Loucy (cell line): Measurements from ENCODE around the gene XRN2.
A peak's percentile ranks its signal among the peaks of the same experiment; 100 is the strongest.

ENCODE experiments used
- H2AFZ ChIP-seq: fragments of 200-600 bp; sonication (generic); 2 replicates; pipeline ENCODE4 v1.6.0; 2016; ENCODE audit warnings: antibody characterized with exemption, mild to moderate bottlenecking, low read length, moderate library complexity
- H3F3A ChIP-seq: fragments of 200-600 bp; 2 replicates; pipeline ENCODE4 v1.6.0; 2016; ENCODE audit warnings: antibody characterized with exemption, low read depth, mild to moderate bottlenecking
- H3K27me3 ChIP-seq: fragments of 200-600 bp; sonication (generic); 2 replicates; pipeline ENCODE4 v1.6.1; 2014; ENCODE audit warnings: low read length, mild to moderate bottlenecking; ENCODE audit not compliant: insufficient read depth, poor library complexity, severe bottlenecking
- H3K36me3 ChIP-seq: fragments of 200-600 bp; sonication (generic); 2 replicates; pipeline ENCODE4 v1.6.1; 2016; ENCODE audit warnings: low read length; ENCODE audit not compliant: insufficient read depth
- H3K4me1 ChIP-seq: fragments of 200-600 bp; sonication (generic); 2 replicates; pipeline ENCODE4 v1.5.1; 2014; ENCODE audit warnings: low read length, mild to moderate bottlenecking; ENCODE audit not compliant: insufficient read depth, poor library complexity, severe bottlenecking
- H3K4me2 ChIP-seq: fragments of 200-600 bp; sonication (generic); 2 replicates; pipeline ENCODE4 v1.6.0; 2014; ENCODE audit warnings: antibody characterized with exemption, low read length, low read depth, mild to moderate bottlenecking; ENCODE audit not compliant: poor library complexity, severe bottlenecking
- H3K4me3 ChIP-seq: fragments of 200-600 bp; sonication (generic); 2 replicates; pipeline ENCODE4 v1.5.1; 2014; ENCODE audit warnings: low read length, mild to moderate bottlenecking, mixed read lengths; ENCODE audit not compliant: poor library complexity, severe bottlenecking
- H3K79me2 ChIP-seq: fragments of 200-600 bp; sonication (generic); 2 replicates; pipeline ENCODE4 v1.6.1; 2014; ENCODE audit warnings: low read length; ENCODE audit not compliant: insufficient read depth
- H3K9ac ChIP-seq: fragments of 200-600 bp; sonication (generic); 2 replicates; pipeline ENCODE4 v1.6.0; 2014; ENCODE audit warnings: mild to moderate bottlenecking, low read depth, low read length, moderate library complexity; ENCODE audit not compliant: poor library complexity, severe bottlenecking
- H3K9me2 ChIP-seq: fragments of 200-600 bp; sonication (generic); replicated peaks from 2 replicates; pipeline ENCODE4 v1.6.1; 2016; ENCODE audit warnings: low read depth, low read length, mixed read lengths
- H3K9me3 ChIP-seq: fragments of 200-600 bp; sonication (generic); 2 replicates; pipeline ENCODE4 v1.6.1; 2014; ENCODE audit warnings: mild to moderate bottlenecking, antibody characterized with exemption, low read length, low read depth; ENCODE audit not compliant: insufficient read depth
- H4K20me1 ChIP-seq: fragments of 200-600 bp; sonication (generic); 2 replicates; pipeline ENCODE4 v1.6.0; 2014; ENCODE audit warnings: antibody characterized with exemption, low read length, mild to moderate bottlenecking; ENCODE audit not compliant: insufficient read depth, poor library complexity, severe bottlenecking
- EZH2phosphoT487 ChIP-seq: fragments of 200-600 bp; IDR thresholded peaks from 2 replicates; pipeline ENCODE4 v1.6.1; 2018; ENCODE audit warnings: antibody characterized with exemption, mild to moderate bottlenecking, moderate library complexity, borderline replicate concordance
- TF ChIP-seq, protein P1 (sequence below): fragments of 200-600 bp; sonication (generic); conservative IDR thresholded peaks from 2 replicates; pipeline ENCODE4 v1.5.1; 2014; ENCODE audit warnings: mild to moderate bottlenecking, antibody characterized with exemption, low read length

XRN2 gene

DNA sequence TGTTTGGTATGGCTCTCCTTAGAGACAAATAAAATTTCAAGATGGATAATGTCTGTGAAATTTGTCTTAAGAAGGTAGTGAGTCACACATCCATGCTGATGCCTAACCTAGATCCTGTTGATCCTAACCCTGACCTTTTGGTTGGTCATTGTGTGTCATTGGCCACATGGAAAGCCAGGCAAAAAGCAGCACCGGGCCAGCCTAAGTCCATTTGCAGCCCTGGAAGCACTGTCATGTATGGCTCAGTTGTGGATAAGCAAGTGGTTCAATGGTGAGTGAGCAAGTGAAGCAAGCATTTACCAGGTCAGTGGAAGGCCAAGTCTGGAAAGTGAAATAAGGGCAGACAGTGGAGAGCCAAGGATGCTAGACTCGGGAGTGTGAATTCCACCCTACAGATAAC is 12.1 kb upstream of the XRN2 start:
- H3K9me3 ChIP-seq, result no peaks in the 10 kb centered on the region
- no peaks in the 10 kb centered on the region for H3K27me3 ChIP-seq
- no peaks in the 10 kb centered on the region for H3K79me2 ChIP-seq
- H3K4me2 ChIP-seq, result no peak overlapping the region
- H4K20me1 ChIP-seq, result no peaks in the 10 kb centered on the region
- H3K4me3 ChIP-seq, result no peak overlapping the region
- H3K36me3 ChIP-seq, result no peaks in the 10 kb centered on the region
- no peaks in the 10 kb centered on the region for H3K4me1 ChIP-seq
- no peak overlapping the region for H2AFZ ChIP-seq
- H3F3A ChIP-seq, result no peaks in the 10 kb centered on the region
- TF ChIP-seq, protein P1, sequence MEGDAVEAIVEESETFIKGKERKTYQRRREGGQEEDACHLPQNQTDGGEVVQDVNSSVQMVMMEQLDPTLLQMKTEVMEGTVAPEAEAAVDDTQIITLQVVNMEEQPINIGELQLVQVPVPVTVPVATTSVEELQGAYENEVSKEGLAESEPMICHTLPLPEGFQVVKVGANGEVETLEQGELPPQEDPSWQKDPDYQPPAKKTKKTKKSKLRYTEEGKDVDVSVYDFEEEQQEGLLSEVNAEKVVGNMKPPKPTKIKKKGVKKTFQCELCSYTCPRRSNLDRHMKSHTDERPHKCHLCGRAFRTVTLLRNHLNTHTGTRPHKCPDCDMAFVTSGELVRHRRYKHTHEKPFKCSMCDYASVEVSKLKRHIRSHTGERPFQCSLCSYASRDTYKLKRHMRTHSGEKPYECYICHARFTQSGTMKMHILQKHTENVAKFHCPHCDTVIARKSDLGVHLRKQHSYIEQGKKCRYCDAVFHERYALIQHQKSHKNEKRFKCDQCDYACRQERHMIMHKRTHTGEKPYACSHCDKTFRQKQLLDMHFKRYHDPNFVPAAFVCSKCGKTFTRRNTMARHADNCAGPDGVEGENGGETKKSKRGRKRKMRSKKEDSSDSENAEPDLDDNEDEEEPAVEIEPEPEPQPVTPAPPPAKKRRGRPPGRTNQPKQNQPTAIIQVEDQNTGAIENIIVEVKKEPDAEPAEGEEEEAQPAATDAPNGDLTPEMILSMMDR, result no peak
- TF ChIP-seq EZH2phosphoT487, result no peak
- H3K9ac ChIP-seq, result no peak overlapping the region
- no peaks in the 10 kb centered on the region for H3K9me2 ChIP-seq

DNA sequence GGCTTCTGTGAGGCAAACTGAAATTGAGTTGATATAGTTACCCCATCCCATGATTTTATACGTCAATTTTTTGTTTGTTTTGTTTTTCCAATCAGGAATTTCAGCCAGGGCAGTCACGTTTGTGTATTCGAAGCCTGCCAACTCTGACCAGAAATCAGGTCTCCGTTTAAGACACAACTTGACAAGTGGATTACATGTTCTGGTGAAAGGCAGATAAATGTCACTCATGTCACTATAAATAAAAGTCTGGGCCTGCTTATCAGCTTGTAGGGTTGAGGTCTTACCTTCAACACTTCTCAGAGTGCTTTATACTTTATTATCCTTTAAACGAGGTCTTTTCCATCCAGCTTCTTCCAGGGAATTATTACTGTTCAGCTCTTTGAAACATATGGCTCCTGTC is 8.4 kb upstream of the XRN2 start:
- H3K9ac ChIP-seq, result no peak overlapping the region

DNA sequence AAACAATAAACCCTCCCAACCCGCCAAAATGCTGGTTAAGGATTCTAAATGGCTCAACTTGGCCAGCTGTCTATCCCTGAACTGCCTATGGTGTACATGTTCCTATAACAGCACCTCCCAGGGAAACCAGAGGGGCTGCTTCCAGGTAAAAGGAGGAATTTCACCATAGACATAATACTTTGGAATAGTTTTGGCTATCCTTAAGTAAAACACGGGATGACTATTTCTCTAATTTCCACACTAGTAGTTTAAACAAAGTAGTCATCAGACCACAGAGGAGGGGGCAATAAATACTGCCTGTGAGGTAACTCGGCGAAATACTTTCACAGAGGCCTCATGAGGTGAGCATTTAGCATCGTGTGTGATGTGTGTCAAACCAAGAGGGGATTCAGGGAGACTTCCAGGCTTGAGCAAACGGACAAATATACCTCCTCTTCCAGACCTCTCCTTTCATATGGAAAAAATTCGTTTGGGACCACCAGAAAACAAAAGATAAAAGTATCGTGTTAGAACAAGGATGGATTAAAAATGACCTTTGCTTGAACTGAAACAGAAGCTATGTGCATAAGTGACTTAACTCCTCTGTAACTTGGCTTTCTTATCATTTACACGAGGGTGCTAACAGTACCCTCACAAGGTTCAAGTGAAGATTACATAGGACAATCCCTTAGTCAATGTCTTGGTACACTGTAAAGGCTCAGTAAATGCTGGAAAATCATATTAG is 1.0 kb upstream of the XRN2 start:
- H3K9me2 ChIP-seq, result no peaks in the 10 kb centered on the region
- H2AFZ ChIP-seq, result peak overlapping the region; percentile 85; the same call in 1 of the 2 replicates
- no peaks in the 10 kb centered on the region for H3F3A ChIP-seq

More for the DNA sequence above, 8.4 kb upstream of the XRN2 start:
- Histone ChIP-seq H3K36me3 (no peaks in the 10 kb centered on the region), H3K79me2 (no peaks in the 10 kb centered on the region), H3K4me1 (no peaks in the 10 kb centered on the region), H4K20me1 (no peaks in the 10 kb centered on the region), H3K4me2 (no peak overlapping the region), H3K27me3 (no peaks in the 10 kb centered on the region), H3F3A (no peaks in the 10 kb centered on the region), H3K4me3 (no peak overlapping the region), H3K9me2 (no peaks in the 10 kb centered on the region), H2AFZ (no peak overlapping the region), H3K9me3 (no peaks in the 10 kb centered on the region)
- no peak for TF ChIP-seq EZH2phosphoT487
- TF ChIP-seq, protein P1, result no peak

More for the DNA sequence above, 1.0 kb upstream of the XRN2 start:
- no peak for TF ChIP-seq EZH2phosphoT487
- TF ChIP-seq, protein P1, result no peak
- Histone ChIP-seq H3K79me2 (peaks cover 27% of the 10 kb centered on the region), H3K4me3 (peak overlapping the region; percentile 96), H3K27me3 (no peaks in the 10 kb centered on the region), H3K36me3 (no peaks in the 10 kb centered on the region), H3K9ac (peak overlapping the region; percentile 96), H3K4me2 (peak overlapping the region; percentile 98), H3K4me1 (peaks cover 19% of the 10 kb centered on the region), H3K9me3 (no peaks in the 10 kb centered on the region), H4K20me1 (peaks cover 16% of the 10 kb centered on the region)
